ENCODE data around the gene SLC39A11. TPM values are rescaled to one million over a fixed set of nuclear protein-coding genes. Genes with fewer than 3 reads are reported as not detected.

Gene SLC39A11
- total RNA-seq, 1 experiment from 2014 or later, result 15.2 TPM

- no peaks in the 10 kb centered on the region; the same call in 1 of the 2 replicates for H3K27me3 Mint-ChIP-seq (ENCODE audit: low read depth)
- H2BK15ac ChIP-seq (ENCODE audit: low read depth, low read length), result no peak overlapping the region
- no peak for TF ChIP-seq CTCF (conservative IDR thresholded peaks at IDR 0.05)
These were observed 11.3 kb upstream of the SLC39A11 start for GRCh38 chr17:73103641-73104335.

More at GRCh38 chr17:73103641-73104335, 11.3 kb upstream of the SLC39A11 start:
- Histone ChIP-seq H4K20me1 (ENCODE audit: control insufficient read depth, insufficient read depth, insufficient read length) (no peaks in the 10 kb centered on the region), H2BK12ac (ENCODE audit: insufficient read length, low read depth, low read length) (no peak overlapping the region), H2BK120ac (ENCODE audit: low read depth, low read length, poor library complexity, severe bottlenecking) (no peak overlapping the region), H4K91ac (ENCODE audit: insufficient read length, low read depth, low read length) (no peak overlapping the region), H3K79me1 (ENCODE audit: insufficient read depth, low read depth, low read length, poor library complexity, severe bottlenecking) (no peaks in the 10 kb centered on the region), H4K5ac (ENCODE audit: insufficient read length, low read depth, low read length) (no peak overlapping the region), H3K18ac (ENCODE audit: insufficient read length, low read depth, low read length) (no peak overlapping the region), H3K23ac (ENCODE audit: insufficient read length, low read depth, low read length) (no peak overlapping the region), H3T11ph (ENCODE audit: low read length) (no peak overlapping the region), H4K8ac (replicated peaks; ENCODE audit: insufficient read length, low read depth, low read length) (no peak overlapping the region), H2AFZ (ENCODE audit: low read length) (no peak overlapping the region), H3K14ac (ENCODE audit: insufficient read depth, low read length) (no peak overlapping the region), H3K4me2 (ENCODE audit: insufficient read depth, insufficient read length, low read length) (no peak overlapping the region), H3K27ac (ENCODE audit: insufficient read length, low read depth, low read length) (no peak overlapping the region), H3K9me3 (ENCODE audit: control insufficient read depth, low read depth, low read length) (no peaks in the 10 kb centered on the region), H3K23me2 (ENCODE audit: insufficient read length, low read depth, low read length, poor library complexity, severe bottlenecking) (no peaks in the 10 kb centered on the region), H3K27me3 (ENCODE audit: insufficient read depth, low read length) (no peaks in the 10 kb centered on the region), H2AK5ac (ENCODE audit: insufficient read length, low read length) (no peak overlapping the region), H3K4ac (ENCODE audit: low read depth, low read length) (no peak overlapping the region), H3K56ac (ENCODE audit: insufficient read length, low read depth, low read length) (no peak overlapping the region), H2BK5ac (ENCODE audit: insufficient read length, low read length) (no peak overlapping the region), H3K4me1 (ENCODE audit: insufficient read depth, low read length) (no peaks in the 10 kb centered on the region), H3K79me2 (ENCODE audit: insufficient read depth, low read length) (no peaks in the 10 kb centered on the region), H2BK20ac (ENCODE audit: low read depth, low read length, poor library complexity, severe bottlenecking) (no peak overlapping the region), H3K9ac (ENCODE audit: extremely low read depth, insufficient read length, low read length) (no peak overlapping the region)
- peaks cover 5 to 10% of the 10 kb centered on the region in 2 experiments; a peak in 3 of 5 replicates for H3K9me3 Mint-ChIP-seq
- peaks cover 0 to 14% (median 0%) of the 10 kb centered on the region in 3 experiments; a peak in 4 of 7 replicates for H3K36me3 Mint-ChIP-seq (ENCODE audit: insufficient read depth in 1 of 3, low read depth in 3 of 3)
- DNase-seq, result no peak
- H3K27ac Mint-ChIP-seq, result no peak overlapping the region
- no peak overlapping the region for H3K4me3 Mint-ChIP-seq
- peaks cover 9 to 10% of the 10 kb centered on the region in 2 experiments for H3K4me1 Mint-ChIP-seq
- WGBS (ENCODE audit: extremely low coverage, insufficient read length, low lambda C conversion rate), result no CpG with 5 or more reads among the region's 12 CpGs
